ENCODE measurements around the gene CACNA1G.

DNA sequence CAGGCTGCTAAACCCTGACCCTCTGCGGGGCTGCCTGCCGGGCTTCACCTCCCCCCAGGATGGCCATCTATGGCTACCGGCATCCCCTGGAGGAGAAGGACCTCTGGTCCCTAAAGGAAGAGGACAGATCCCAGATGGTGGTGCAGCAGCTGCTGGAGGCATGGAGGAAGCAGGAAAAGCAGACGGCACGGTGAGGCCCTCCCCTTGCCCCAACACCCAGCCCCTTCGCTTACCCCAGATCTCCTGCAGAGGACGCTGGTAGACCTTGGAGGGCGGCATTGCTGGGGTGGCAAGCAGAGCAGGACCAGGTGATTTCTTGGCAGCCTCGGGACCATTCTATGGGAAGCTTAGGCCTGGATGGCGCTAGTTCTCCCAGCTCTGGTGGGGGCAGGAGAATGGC lies 98.7 kb downstream of the CACNA1G start:
- TF ChIP-seq CTCF (conservative IDR thresholded peaks at IDR 0.05; ENCODE audit: low read length): no peak
- TF ChIP-seq EZH2phosphoT487 (IDR thresholded peaks at IDR 0.05; ENCODE audit: borderline replicate concordance, low read depth, low read length): no peak
